GM21529 (cell line): Measurements from ENCODE around the gene CADM2.
"Not testable (repeated sequence)": the region's sequence is repeated elsewhere in the genome, so short reads cannot be mapped to it uniquely, and the experiment has no call there.

ENCODE experiments used
- ATAC-seq: cut with Tn5 transposase; IDR thresholded peaks from one replicate; pipeline ENCODE4 v1.9.1; 2021; ENCODE audit not compliant: unreplicated experiment

Gene CADM2

GRCh38 chr3:84958495-84959469 lies at the start of gene CADM2:
TSS of gene CADM2 (plus strand) at chr3:84958989.
- ATAC-seq: peak; percentile 90

DNA sequence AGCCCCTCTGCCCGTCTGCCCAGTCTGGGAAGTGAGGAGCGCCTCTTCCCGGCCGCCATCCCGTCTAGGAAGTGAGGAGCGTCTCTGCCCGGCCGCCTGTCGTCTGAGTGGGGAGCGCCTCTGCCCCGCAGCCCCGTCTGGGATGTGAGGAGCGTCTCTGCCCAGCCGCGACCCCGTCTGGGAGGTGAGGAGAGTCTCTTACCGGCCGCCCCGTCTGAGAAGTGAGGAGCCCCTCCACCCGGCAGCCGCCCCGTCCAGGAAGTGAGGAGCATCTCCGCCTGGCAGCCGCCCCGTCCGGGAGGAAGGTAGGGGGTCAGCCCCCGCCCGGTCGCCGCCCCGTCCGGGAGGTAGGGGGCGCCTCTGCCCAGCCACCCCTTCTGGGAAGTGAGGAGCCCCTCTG lies 40.2 kb upstream of the CADM2 start:
- ATAC-seq: not testable (repeated sequence)

GRCh38 chr3:84922682-84923081 lies 36.1 kb upstream of the CADM2 start:
- no peak for ATAC-seq

DNA sequence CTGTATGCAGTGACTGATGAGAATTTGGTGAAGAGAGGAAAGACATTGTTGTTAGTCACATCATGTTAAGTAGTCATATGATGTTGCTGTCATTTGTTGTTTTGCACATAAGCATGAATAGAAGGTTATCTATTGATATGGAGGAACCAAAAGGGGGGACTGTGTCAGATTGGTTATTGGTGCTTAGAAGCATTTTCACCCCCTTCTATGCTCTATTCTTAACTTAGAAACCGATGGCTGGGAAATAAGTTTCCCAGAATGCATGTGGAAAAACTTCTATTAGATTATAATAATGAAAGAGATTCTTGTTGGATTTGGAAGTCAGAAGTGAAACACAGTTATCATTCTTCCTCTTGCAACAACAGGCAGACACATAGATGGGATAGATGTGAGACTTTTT lies 33.2 kb upstream of the CADM2 start:
- no peak for ATAC-seq

DNA sequence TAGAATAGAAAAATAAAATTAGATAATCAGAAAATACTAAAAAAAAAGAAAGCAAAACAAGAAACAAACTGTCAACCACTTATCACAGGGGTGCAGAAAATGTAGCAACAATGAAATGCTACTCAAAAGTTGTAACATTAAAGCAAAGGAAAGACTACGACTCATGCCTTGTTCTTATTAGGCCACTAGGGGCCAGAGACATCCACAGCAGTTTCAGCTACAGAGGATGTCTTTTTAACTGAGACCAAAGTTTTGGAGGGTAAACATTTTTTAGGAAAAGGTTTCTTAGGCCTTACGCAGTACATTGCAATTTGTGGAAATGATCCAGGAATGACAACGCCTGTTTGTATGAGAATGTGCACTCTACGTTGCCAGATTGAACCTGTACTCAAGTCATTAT lies 15.4 kb upstream of the CADM2 start:
- ATAC-seq: no peak

DNA sequence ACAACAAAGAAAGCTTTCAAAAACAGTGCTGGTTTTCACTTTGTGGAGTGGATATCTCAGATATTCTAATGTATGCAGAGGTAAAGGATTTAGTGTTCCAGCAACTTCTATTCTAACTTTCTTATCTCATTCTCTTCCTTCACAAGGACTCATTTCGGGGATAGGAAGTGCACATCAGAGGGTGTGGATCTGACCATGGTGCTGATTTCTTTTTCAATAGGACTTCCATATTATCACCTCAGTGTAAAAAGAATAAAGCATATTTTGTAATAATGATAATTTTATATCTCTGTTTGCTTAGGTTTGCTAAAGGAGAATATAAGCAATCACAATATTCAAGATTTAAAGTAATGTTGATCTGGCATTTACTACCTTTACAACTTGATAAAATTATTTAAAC lies 12.5 kb upstream of the CADM2 start:
- ATAC-seq: no peak

DNA sequence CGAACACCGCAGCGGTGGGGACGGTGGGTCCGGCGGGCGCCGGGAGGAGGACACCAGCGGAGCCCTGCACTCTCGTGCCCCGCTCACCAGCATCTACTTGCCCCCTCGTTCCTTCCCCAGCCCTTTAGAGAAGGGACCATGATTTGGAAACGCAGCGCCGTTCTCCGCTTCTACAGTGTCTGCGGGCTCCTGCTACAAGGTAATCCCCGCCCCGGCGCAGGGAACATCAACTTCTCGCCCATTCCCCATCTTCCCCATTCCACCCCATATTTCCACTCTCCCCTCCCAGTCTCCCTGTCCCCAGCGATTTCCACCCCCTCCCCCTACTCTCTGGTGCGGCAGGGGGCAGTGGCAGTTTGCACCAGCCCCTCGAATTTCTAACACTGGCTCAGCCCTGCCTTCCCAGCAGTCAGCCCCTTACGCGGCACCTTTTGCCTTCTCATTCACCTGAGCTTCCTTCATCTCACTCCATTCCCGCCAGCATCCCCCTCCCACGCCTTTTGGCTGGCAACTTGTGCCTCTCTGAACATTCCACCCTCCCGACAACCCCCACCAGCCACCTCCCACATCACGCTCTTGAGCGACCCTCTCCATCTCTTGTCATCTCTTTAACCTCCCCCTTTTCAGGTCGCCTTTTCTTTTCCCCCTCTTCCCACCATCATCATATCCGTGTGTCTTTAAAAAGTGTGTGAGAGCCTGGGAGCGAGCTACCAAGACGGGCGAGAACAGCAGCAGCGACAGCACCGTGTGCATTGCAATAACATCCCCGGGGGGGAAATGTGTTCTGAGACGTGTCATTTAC lies 882 bp downstream of the CADM2 start:
- no peak for ATAC-seq

DNA sequence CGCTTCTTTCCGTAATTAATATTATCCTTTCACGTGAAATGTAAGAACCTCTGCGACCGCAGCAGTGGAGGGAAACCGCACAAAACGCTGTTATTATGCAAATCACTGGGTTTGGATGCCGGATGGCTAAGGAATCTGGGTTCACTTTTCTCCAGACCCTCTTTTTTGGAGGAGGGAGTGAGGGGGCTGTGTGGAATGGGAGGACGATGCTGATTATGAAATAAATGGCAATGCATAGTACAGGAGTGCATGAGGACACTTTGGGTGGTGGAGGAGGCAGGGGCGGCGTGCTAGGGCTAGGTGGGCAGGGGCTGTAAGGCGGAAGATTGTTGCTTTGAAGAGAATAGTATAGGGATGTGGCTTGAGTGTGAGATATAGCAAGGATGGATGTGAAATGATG lies 1.8 kb downstream of the CADM2 start:
- ATAC-seq: no peak

DNA sequence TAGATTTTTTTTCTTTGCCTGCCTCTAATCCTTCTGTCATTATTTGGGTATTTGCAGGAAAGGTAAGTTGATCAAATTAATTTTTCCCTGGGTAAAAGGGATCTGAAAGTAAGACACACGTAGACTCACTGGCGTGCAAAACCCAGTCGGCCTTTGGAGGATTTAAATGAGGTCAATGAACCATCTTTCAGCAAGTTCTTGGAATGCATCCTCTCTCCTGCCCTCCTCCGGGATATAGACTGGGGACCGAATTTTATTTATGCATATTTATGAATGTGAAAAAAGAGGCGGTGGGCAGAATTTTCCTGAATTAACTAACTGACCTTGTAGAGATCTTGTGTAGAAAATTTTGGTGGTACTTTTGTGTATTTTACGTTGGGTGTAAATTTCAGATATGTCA lies 2.2 kb downstream of the CADM2 start:
- no peak for ATAC-seq

GRCh38 chr3:84961521-84962255 lies 2.9 kb downstream of the CADM2 start:
- ATAC-seq: no peak

DNA sequence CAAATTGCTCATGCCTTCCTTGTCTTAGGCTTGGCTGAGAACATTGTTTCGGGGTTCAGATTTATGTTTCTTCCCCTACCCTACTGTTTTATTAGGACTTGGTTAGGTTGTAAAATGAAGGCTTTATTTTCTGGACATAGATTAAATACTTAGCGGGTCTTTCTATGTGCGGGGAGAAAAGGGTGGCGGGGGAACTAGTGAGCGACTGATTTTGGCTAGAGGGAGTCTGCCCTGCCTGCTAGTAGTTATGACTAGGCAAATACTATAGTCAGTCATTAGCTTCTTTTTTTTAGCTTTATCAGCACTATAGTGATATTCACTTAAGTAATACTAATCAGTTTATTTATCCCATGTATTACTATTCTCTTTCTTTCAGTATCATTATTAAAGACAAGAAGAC lies 3.6 kb downstream of the CADM2 start:
- no peak for ATAC-seq

- no peak for ATAC-seq
Observed at GRCh38 chr3:84963137-84963536, 4.3 kb downstream of the CADM2 start.

- no peak for ATAC-seq
Observed at GRCh38 chr3:84965141-84965540, 6.4 kb downstream of the CADM2 start.

DNA sequence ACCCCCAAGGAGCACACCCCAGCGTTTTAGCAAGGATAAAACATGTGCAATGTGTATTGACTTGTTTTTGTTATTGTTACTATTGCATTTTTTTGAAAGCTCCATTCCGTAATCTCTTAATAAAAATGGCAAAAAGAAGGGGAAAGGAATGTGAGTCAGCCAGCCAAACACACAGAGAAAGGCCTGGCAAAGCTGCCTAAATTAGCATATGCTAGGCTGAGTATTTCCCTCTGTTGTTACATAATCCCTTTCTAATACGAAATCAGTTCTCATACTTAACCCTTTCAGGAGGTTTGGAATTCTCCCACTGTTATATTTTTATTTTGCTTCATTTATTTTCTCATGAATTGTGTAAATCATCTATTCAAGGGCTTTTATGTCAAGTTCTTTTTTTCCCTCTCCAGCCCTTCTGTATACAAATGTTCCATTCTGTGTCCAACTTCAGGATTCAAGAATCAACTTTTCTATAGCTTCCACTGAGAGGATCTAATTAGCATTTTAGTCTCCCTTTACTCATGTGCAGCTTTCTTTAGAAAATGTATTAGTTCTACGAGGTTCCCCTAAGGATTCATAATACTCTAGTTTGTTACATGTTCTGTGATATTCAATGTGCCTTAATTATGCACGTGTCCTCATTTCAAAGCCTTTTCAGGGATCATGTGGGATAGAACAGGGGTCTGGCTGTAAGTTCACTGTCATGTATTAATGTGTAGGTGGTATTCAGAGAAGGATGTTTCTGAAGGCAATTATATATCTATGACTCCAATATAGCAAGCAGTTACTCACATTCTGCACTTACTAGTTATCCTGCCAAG lies 9.2 kb downstream of the CADM2 start:
- no peak for ATAC-seq

DNA sequence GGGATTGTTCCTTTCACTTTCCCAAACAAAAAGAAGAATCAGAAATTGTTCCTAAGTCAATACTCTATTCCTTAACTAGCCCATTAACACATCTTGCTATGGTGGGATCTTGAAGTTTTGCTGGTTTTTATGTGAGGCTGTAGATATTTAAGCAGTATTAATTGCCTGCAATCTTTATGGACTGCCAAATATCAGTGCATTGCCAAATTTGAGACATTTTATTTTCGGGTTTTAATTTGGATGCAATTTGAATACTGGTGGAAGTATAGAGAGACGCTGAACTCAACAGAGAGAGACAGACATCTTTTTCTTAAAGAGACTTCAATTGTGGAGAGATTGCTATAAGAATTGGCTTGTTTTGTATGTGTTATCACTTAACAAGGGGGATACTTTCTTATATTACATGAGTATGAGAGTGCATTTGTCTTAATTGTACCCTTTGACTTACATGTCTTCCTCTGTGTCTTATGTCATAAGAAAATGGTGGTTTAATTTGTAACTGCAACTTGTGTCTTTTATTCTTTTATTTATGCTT lies 10.0 kb downstream of the CADM2 start:
- no peak for ATAC-seq

GRCh38 chr3:84974347-84974746 lies 15.6 kb downstream of the CADM2 start:
- no peak for ATAC-seq

DNA sequence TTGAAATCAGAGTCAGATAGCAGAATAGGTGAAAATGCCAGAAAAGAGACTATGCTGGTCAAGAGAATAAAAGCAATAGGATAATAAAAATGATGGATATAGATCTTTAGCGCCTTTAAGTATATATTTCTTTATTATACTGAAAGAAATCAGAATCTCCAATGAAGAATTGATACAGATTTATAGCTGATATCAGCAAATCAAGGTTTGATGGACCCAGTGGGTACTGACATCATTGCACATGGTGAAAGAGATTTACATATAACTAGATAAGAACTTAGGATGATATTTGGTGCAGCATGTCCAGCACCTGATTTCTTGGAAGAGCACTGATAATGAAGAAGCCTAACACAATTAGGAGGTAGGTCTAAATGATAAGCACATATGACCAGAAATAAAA lies 18.2 kb downstream of the CADM2 start:
- no peak for ATAC-seq

GRCh38 chr3:84978843-84979242 lies 20.1 kb downstream of the CADM2 start:
- ATAC-seq: no peak

DNA sequence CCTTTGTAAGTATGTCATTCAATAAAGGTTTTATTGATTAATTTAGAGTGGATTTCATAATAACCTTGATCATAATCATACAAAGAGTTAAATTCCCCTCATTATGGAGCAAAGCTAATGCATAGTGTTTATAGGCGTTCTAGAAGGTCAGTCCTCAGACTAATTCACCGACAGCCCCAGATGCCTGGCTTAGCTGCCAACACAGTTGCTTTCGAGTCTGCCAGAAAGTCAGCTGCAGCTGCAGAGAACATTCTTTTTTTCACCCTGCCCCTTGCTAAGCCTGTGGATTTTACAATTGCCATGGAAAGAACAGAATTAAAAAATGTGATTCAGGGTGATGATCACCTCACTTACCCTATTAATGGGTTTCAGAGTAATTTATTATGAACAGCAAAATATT lies 21.2 kb downstream of the CADM2 start:
- no peak for ATAC-seq

DNA sequence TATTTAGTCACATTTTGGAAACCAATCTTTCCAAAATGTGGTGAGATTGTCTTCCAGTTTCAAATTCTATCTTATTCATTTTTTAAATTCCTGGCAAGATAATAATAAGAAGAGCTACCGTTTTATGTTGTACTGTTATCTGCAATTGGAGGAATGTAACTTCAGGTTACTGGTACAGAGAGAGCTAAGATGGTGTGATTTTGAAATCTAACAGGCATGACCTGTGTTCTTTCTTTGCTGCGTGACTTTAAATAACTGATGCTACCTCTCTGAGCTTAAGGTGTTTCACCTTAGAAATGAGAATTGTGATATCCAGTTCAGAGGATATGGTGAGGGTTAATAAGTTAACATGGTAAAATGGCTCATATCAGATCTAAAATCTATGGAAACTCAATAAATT lies 21.7 kb downstream of the CADM2 start:
- no peak for ATAC-seq
